Measurements from ENCODE around the gene GNG2. TPM values are rescaled to one million over a fixed set of nuclear protein-coding genes. Genes with fewer than 3 reads are reported as not detected.

GNG2 gene
- total RNA-seq, 4 donors from 2014 or later: 3.9 to 10.7 (median 7.3) TPM

DNA sequence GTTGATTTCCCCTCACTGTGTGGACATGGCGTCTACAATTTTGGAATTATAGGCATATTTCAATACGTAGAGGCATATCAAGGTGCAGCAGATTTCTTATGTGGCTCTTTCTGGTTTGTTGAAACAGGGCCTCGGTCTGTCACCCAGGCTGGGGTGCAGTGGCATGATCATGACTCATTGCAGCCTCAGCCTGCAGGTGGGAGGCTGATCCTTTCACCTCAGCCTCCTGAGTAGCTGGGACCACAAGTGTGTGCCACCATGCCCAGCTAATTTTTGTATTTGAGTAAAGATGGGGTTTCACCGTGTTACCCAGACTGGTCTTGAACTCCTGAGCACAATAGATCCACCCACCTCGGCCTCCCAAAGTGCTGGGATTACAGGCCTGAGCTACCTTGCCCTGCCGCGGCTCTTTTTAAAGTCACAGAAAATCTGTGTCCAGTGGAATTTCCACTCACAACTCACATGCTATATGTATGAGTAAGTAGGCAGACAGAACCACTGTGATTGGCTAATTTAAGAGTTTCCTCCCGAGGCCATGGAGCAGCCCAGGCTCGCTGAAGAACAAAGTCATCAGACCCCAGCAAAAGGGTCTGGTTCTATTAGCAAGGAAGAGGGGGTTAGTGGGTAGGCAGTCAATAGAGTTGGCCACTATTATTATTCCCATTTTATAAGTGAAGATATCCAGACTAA, 9.1 kb downstream of the GNG2 start:
- Histone ChIP-seq H3K27me3 (no peaks in the 10 kb centered on the region), H3K9me3 (no peaks in the 10 kb centered on the region), H3K4me1 (no peaks in the 10 kb centered on the region), H3K4me3 (replicated peaks in 1 of 3) (no peak overlapping the region), H3K36me3 (no peaks in the 10 kb centered on the region), H3K27ac (no peak overlapping the region)
- WGBS, 2 donors: 82 to 88% methylated on average over 9 of the region's 9 CpGs
- intact Hi-C loops (cut with DNase I): no loop called here
- TF ChIP-seq, protein P1, sequence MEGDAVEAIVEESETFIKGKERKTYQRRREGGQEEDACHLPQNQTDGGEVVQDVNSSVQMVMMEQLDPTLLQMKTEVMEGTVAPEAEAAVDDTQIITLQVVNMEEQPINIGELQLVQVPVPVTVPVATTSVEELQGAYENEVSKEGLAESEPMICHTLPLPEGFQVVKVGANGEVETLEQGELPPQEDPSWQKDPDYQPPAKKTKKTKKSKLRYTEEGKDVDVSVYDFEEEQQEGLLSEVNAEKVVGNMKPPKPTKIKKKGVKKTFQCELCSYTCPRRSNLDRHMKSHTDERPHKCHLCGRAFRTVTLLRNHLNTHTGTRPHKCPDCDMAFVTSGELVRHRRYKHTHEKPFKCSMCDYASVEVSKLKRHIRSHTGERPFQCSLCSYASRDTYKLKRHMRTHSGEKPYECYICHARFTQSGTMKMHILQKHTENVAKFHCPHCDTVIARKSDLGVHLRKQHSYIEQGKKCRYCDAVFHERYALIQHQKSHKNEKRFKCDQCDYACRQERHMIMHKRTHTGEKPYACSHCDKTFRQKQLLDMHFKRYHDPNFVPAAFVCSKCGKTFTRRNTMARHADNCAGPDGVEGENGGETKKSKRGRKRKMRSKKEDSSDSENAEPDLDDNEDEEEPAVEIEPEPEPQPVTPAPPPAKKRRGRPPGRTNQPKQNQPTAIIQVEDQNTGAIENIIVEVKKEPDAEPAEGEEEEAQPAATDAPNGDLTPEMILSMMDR (IDR thresholded peaks at IDR 0.05): no peak
- TF ChIP-seq POLR2A (IDR thresholded peaks at IDR 0.05): no peak
- no peak for DNase-seq

DNA sequence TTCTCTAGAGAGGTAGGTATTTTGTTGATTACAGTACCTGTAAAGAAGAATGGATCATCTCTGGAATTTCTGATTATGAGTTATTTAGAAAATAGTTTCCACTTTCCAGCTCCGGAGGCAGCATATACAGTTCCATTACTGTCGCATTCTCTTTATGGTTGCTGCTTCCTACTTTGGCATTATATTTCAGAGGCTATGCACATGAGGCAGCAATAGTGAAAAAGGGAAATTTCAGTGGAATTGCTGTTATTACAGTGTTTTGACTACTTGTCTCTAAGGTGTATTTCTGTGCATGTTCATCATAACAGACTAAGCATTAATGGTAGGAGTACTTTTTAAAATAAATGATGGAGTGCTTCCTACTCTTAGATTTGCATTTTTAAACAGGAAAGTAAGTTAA, 10.2 kb downstream of the GNG2 start:
- Histone ChIP-seq H3K36me3 (no peaks in the 10 kb centered on the region), H3K9me3 (no peaks in the 10 kb centered on the region), H3K27me3 (no peaks in the 10 kb centered on the region), H3K27ac (no peak overlapping the region), H3K4me3 (replicated peaks in 1 of 3) (no peak overlapping the region), H3K4me1 (no peaks in the 10 kb centered on the region)
- intact Hi-C loops (cut with DNase I): no loop called here
- DNase-seq: no peak
- 91 to 96% methylated on average over 2 of the region's 2 CpGs for WGBS, 2 donors
- TF ChIP-seq, protein P1 (IDR thresholded peaks at IDR 0.05): no peak

DNA sequence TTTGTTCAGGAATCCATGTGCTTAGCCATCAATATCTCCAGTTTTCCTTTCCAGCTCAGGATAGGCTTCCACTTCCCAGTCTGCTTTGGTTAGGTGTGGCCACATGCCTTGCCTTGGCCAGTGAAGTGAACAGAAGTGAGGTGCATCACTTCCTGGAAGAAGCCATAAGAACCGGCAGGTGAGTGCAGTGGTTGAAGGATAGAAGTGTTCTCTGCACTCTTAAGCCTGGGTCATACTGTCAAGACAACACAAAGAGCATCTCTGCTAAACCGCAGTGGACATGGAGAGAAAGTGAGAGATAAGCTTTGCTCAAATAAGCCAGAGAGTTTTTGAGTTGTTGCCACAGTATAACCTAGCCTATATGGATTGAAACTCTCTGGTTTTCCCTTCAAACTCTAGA, 11.4 kb downstream of the GNG2 start:
- DNase-seq: no peak
- Histone ChIP-seq H3K9me3 (no peaks in the 10 kb centered on the region), H3K36me3 (no peaks in the 10 kb centered on the region), H3K27ac (no peak overlapping the region), H3K27me3 (no peaks in the 10 kb centered on the region), H3K4me1 (no peaks in the 10 kb centered on the region), H3K4me3 (replicated peaks in 1 of 3) (no peak overlapping the region)
- WGBS, 2 donors: 45 to 52% methylated on average over 2 of the region's 2 CpGs
- no peak for TF ChIP-seq POLR2A (IDR thresholded peaks at IDR 0.05)
- TF ChIP-seq, protein P1 (IDR thresholded peaks at IDR 0.05): no peak
- intact Hi-C loops (cut with DNase I): no loop called here

DNA sequence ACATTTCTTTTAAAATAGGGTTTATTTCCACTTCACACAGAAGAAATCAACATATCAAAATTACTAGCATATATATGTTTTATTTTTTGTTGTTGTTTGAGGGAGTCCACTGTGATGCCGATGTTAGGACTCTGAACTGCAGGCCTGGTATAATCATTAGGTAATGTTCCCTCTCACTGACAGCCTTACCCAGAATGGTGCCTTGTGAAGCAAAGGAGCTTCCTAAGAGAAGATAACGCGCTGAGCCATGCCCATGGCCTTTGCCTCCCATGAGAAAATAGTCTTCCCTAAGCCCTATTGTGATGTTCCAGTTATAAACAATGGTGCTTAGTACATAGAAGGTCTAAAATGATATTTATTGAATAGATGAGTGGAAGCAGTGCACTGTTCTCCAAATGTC, 12.0 kb downstream of the GNG2 start:
- 68 to 73% methylated on average over 3 of the region's 3 CpGs for WGBS, 2 donors
- intact Hi-C loops (cut with DNase I): no loop called here
- no peak overlapping the region for H3K27ac ChIP-seq

DNA sequence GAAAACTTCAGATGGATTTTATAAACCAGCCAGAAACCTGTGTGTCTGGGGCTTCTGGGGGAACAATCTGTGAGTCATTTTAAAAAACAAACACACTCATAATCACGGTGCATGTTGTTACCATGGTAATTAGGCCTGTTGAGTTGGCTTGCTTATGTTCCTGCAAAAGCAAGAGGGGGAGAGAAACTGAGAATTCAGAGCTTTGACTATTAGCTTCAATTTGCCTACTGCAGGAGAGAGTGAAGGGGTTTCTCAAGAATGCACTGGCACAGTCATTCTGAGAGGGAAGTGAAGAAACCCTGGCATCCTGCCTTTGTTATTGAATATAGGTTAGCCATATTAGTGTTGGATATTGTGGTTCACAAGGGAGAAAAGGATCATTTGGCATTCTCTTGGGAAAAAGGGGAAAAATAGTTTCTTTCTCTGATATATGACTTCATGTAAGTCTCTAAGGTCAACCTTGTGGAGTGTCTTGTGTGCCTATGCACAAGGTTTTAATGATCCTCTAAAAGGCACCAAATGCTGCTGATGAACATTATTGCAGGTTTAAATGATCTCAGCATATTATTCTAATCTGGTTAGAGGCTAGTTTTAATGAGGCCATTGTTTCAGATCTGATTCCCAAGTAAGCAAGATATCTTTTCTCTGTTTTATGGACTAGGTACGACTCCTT, 12.9 kb downstream of the GNG2 start:
- WGBS, 2 donors: 47 to 52% methylated on average over 2 of the region's 2 CpGs
- TF ChIP-seq, protein P1 (IDR thresholded peaks at IDR 0.05): no peak
- TF ChIP-seq POLR2A (IDR thresholded peaks at IDR 0.05): no peak
- no peak for DNase-seq
- H3K4me1 ChIP-seq: no peaks in the 10 kb centered on the region
- H3K9me3 ChIP-seq: no peaks in the 10 kb centered on the region
- H3K27me3 ChIP-seq: no peaks in the 10 kb centered on the region
- intact Hi-C loops (cut with DNase I): no loop called here
- no peak overlapping the region for H3K4me3 ChIP-seq (replicated peaks in 1 of 3)
- no peaks in the 10 kb centered on the region for H3K36me3 ChIP-seq
- H3K27ac ChIP-seq: no peak overlapping the region

More for the DNA sequence above, 12.0 kb downstream of the GNG2 start:
- DNase-seq: no peak
- Histone ChIP-seq H3K4me1 (no peaks in the 10 kb centered on the region), H3K4me3 (replicated peaks in 1 of 3) (no peak overlapping the region), H3K27me3 (no peaks in the 10 kb centered on the region), H3K36me3 (no peaks in the 10 kb centered on the region), H3K9me3 (no peaks in the 10 kb centered on the region)
- no peak for TF ChIP-seq POLR2A (IDR thresholded peaks at IDR 0.05)
- TF ChIP-seq, protein P1 (IDR thresholded peaks at IDR 0.05): no peak

Data from thyroid gland (tissue), 4 donors.